Astrocyte of the spinal cord (primary cell): ENCODE measurements around the gene PMFBP1.
A peak's percentile ranks its signal among the peaks of the same experiment; 100 is the strongest.

Source experiments
- DNase-seq: peaks from one replicate; pipeline ENCODE4 v3.0.0; 2011; ENCODE audit warnings: low read depth, low spot score
- H3K4me3 ChIP-seq: 2 replicates; pipeline ENCODE4 v1.5.1; 2011; ENCODE audit warnings: low read depth, mild to moderate bottlenecking, low read length, moderate library complexity
- CTCF ChIP-seq: IDR thresholded peaks from 2 replicates; pipeline ENCODE4 v1.5.1; 2012; ENCODE audit warnings: low read depth, mild to moderate bottlenecking, low read length, inconsistent platforms
- in situ Hi-C: cut with HindIII; loops from 2 replicates; pipeline ENCODE4 v1.10.0; 2017; ENCODE audit warnings: low sequenced_read_pairs

Gene PMFBP1

GRCh38 chr16:72129976-72130656 lies 41.8 kb downstream of the PMFBP1 start:
- in situ Hi-C loops, result no loop called here
- TF ChIP-seq CTCF, result no peak
- H3K4me3 ChIP-seq, result no peak overlapping the region
- no peak for DNase-seq

GRCh38 chr16:72128701-72129100 lies 43.3 kb downstream of the PMFBP1 start:
- in situ Hi-C loops, result no loop called here
- H3K4me3 ChIP-seq, result no peak overlapping the region
- no peak for DNase-seq
- no peak for TF ChIP-seq CTCF

GRCh38 chr16:72126429-72126765 lies 45.6 kb downstream of the PMFBP1 start:
- no peak for TF ChIP-seq CTCF
- no peak overlapping the region for H3K4me3 ChIP-seq
- no peak for DNase-seq
- in situ Hi-C loops, result no loop called here

- H3K4me3 ChIP-seq, result no peak overlapping the region
- in situ Hi-C loops, result no loop called here
- no peak for TF ChIP-seq CTCF
- no peak for DNase-seq
These were observed 46.1 kb downstream of the PMFBP1 start for GRCh38 chr16:72125635-72126428.

GRCh38 chr16:72124761-72125634 lies 47.0 kb downstream of the PMFBP1 start:
- in situ Hi-C loops, result no loop called here
- peak; percentile 75 for DNase-seq
- peak; percentile 82 for TF ChIP-seq CTCF
- no peak overlapping the region for H3K4me3 ChIP-seq

- no peak overlapping the region for H3K4me3 ChIP-seq
- in situ Hi-C loops, result no loop called here
- DNase-seq, result no peak
- TF ChIP-seq CTCF, result no peak
These were observed 47.8 kb downstream of the PMFBP1 start for GRCh38 chr16:72124148-72124547.
